ENCODE data around the gene PRKD1.

Gene PRKD1

DNA sequence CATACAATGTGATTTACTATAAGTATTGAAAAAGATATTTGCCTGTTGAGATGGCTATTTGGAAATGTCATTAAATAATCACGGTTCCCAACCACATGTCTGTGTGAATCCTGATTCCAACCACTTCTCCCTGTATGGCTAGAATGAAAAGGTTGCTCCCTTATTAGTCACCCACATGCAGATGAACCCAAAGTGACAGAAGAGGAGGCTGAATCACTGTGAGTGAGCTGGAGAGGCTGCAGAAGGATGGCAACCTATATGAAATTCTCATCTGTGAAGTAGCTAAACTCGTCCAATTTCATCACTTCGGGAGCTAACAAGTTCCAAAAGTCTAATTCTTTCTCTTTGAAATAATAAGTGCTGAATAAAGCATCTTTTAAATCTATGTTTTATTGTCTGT is 300.5 kb downstream of the PRKD1 start:
- no peak for DNase-seq (ENCODE audit: low read depth in 2 of 2, low spot score in 1 of 2)

DNA sequence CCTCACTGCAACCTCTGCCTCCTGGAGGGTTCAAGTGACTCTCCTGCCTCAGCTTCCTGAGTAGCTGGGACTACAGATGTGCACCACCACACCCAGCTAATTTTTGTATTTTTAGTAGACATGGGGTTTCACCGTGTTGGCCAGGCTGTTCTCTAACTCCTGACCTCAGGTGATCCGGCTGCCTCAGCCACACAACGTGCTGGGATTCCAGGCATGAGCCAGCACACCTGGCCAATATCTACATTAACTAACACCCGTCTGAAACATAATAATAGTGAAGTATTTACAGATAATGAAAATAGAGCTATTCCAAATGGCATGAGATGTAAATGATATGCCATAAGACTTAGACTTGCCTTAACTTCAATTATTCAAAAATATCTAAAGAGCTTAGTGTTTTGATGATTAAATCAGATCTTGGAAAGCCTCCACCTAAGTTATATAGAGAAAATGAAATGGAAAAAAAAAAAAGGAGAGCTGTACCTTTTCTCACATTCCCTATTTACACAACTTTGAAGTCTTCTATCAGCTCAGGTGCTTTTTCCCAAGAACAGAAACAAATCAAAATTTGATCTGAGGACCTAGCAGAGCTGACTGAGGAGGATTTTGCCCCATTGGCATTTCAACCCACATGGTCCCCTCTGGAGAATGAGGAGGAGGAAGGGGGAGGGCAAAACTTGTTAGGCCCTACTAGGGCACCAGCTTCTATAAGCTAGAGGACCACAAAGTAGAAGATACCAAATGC is 309.2 kb downstream of the PRKD1 start:
- DNase-seq (ENCODE audit: low read depth in 2 of 2, low spot score in 1 of 2), result no peak

GRCh38 chr14:29616922-29617321 is 310.7 kb downstream of the PRKD1 start:
- no peak for DNase-seq (ENCODE audit: low read depth in 2 of 2, low spot score in 1 of 2)

DNA sequence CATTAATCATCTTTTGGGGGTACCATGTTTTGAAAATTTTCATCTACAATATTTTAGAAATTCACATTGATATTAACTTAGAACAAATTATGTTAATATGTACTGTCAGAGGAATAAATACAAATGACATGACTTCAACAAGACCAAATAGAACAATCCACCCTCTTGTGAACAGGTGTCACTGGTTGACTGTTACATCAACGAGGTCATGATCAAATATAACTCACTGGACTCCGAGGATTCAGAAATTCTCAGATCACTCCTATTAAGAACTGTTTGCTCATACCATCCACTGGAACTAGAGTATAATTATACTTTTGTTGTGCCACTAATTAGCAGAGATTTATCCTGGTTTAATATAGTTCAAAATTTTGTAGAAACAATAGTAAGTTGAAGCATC is 318.8 kb downstream of the PRKD1 start:
- no peak for DNase-seq (ENCODE audit: low read depth in 2 of 2, low spot score in 1 of 2)

DNA sequence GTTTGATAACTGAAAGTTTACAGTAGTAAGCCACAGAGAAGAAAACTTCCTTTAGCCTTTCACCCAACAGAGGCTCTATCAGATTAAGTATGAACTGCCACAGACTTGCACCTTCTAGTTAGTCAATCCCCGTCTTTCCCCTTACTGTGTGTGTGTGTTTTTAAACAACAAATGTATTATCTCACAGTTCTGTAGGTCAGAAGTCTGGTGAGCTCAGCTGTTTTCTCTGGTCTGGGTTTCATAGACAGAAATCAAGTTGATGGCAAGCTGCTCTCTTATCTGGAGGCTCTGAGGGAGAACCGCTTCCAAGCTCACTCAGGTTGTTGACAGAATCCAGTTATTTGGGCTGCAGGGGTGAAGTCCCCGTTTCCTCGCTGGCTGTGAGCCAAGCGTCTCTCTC is 320.5 kb downstream of the PRKD1 start:
- DNase-seq (ENCODE audit: low read depth in 2 of 2, low spot score in 1 of 2), result no peak

DNA sequence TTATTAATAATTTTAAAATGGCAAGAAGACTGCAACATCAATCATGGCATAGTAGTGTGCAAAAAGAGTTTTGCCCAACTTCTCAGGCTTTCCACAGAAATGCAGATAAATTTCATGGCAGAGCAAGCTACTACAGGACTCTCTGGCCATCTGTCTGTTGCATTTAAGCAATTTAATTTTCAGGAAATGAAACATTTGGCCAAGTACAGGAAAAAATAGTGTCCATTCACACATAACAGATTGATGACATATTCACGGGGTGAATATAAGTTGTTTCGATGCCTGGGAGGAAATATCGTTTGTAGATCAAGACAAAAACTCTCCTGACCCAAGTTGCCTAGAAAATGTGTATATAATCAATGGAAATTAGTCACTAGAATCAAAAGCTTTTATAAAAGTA is 324.0 kb downstream of the PRKD1 start:
- no peak for DNase-seq (ENCODE audit: low read depth in 2 of 2, low spot score in 1 of 2)

DNA sequence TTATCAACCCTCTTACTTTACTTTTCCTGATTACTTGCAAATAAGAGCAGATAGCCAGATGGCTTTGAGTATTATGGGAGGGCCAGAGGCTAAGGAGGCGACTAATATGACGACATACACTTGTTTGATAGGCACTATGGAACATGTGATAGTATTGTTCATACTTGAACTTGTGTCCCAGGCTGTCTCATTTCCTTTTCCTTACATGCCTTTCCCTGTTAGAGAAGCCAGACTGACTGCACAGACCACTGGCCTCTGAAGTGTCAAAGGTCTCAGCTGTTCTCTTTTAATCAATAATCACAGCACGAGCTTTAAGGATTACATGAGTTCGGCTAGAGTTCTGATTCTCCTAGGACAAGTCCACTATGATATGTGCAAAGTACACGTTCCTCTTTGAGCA is 326.0 kb downstream of the PRKD1 start:
- no peak for DNase-seq (ENCODE audit: low read depth in 2 of 2, low spot score in 1 of 2)

DNA sequence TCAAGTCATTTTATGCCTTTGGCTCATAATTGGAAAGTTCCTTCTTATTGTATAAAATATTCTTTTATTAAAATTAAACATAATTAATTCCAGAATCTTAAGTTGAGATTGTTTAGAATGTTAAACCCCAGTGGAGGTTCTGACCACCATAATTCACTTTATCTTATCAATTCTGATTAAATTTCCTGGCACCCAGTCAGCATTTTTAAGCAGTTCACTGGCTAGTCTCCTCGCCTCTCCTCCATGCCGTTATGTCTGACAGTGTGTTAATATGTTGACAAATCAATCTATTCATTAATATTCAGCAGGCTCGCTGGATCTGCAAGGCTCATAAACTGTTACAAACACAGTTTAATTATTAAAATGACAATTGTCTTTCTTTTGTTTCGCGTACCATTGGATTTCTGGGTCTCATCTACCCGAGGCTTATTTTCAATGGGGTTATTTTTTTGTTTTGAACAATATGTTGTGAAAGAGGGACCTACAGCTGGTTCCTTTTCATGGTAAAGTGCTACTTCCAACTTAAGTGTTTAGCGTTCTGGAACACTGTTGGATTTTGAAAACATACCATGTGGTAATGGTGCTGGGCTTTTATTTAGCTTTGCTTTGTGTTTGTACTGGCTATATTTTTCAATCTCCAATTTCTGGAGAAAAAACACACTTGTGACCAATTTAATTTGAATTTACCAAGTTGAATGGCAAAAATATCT is 339.7 kb downstream of the PRKD1 start:
- DNase-seq (ENCODE audit: low read depth in 2 of 2, low spot score in 1 of 2), result no peak

DNA sequence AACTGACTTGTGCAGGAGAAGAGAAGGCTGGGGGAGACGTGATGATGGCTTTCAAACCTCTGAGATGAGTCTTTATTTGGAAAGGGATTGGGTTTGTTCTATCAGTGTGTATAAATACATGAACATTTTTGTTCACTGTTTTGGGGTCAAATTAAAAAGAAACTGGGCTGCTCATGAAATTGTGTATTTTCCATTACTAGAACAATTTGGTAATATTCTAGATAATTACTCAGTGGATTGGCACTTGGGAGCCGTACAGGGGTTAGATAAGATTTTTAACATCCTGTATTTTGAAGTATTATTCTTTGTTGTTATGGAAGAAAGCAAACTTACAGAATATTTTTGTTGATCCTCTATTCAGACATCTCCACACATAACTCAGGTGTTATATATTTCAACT is 340.6 kb downstream of the PRKD1 start:
- no peak for DNase-seq (ENCODE audit: low read depth in 2 of 2, low spot score in 1 of 2)

- DNase-seq (ENCODE audit: low read depth in 2 of 2, low spot score in 1 of 2), result no peak
These were observed 342.7 kb downstream of the PRKD1 start for GRCh38 chr14:29584992-29585391.

- no peak for DNase-seq (ENCODE audit: low read depth in 2 of 2, low spot score in 1 of 2)
These were observed 346.9 kb downstream of the PRKD1 start for GRCh38 chr14:29580763-29581162.

DNA sequence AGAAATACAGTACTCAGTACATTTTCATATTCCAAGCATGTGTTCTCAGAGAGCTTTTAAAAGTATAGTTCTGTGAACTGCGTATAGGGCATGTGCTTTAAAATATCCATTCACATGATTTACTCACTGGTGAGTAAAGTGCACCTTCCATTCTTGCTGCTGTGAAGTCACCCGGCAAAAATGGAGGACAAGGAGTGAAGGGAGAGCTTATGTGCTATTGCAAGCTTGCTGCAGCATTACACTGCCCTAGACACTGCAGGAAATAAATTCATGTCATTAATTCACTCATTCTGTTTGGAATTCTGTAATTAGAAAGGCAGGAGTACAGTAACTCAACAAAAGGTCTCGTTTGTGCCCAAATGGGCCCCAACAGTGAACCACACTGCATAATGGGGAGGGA is 347.8 kb downstream of the PRKD1 start:
- DNase-seq (ENCODE audit: low read depth in 2 of 2, low spot score in 1 of 2), result no peak

- no peak for DNase-seq (ENCODE audit: low read depth in 2 of 2, low spot score in 1 of 2)
These were observed 350.7 kb downstream of the PRKD1 start for GRCh38 chr14:29576927-29577326.

GRCh38 chr14:29569194-29569593 is 358.5 kb downstream of the PRKD1 start:
- DNase-seq (ENCODE audit: low read depth in 2 of 2, low spot score in 1 of 2), result no peak

- no peak for DNase-seq (ENCODE audit: low read depth in 2 of 2, low spot score in 1 of 2)
These were observed 361.5 kb downstream of the PRKD1 start for GRCh38 chr14:29566194-29566593.

DNA sequence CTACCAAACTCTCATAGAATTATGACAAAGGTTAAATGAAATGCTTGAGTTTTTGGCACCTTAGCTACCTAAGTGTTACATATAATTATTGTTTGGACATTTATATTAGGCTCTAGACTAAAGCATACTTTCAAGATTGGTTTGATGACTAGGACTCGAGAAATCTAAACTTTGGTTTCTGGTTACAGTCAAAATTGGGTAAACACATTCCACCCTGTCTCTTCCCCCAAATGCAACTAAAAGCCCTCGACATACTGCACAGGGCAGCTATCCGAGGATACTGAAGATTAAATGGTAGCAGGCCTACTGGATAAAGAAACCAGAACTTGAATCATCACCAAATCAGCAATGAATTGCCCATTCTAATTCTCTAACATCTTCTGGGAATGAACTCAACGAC is 369.1 kb downstream of the PRKD1 start:
- no peak for DNase-seq (ENCODE audit: low read depth in 2 of 2, low spot score in 1 of 2)

GRCh38 chr14:29554335-29554734 is 373.3 kb downstream of the PRKD1 start:
- DNase-seq (ENCODE audit: low read depth in 2 of 2, low spot score in 1 of 2), result no peak

GRCh38 chr14:29553427-29553826 is 374.2 kb downstream of the PRKD1 start:
- DNase-seq (ENCODE audit: low read depth in 2 of 2, low spot score in 1 of 2), result no peak

- DNase-seq (ENCODE audit: low read depth in 2 of 2, low spot score in 1 of 2), result no peak
These were observed 378.7 kb downstream of the PRKD1 start for GRCh38 chr14:29548948-29549370.

DNA sequence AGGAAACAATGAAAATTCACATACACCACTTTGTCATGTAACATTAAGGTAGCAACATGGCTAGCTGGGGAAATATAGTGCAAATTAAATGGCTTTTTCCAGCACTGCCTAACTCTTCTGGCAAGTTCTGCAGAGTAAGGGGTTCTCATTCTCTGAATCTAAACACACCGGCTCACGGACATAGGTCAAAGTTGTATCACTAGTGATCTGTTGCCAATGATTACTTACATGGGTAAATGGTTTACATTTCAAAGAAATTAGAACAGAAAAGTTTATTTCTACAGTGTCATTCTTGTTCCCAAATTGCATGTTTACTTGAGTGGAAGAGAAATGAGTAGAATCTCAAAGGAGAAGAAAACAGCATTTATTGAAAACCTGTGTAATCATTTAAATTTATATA is 381.9 kb downstream of the PRKD1 start:
- DNase-seq (ENCODE audit: low read depth in 2 of 2, low spot score in 1 of 2), result no peak

GRCh38 chr14:29536886-29537511 is 390.6 kb downstream of the PRKD1 start:
- DNase-seq (ENCODE audit: low read depth in 2 of 2, low spot score in 1 of 2), result no peak

- DNase-seq (ENCODE audit: low read depth in 2 of 2, low spot score in 1 of 2), result no peak
These were observed 398.2 kb downstream of the PRKD1 start for GRCh38 chr14:29529418-29529817.
